HG03575 (cell line): ENCODE data around the gene ASB15.
"Not testable (repeated sequence)": the region's sequence is repeated elsewhere in the genome, so short reads cannot be mapped to it uniquely, and the experiment has no call there.

Experiments used
- ATAC-seq: cut with Tn5 transposase; IDR thresholded peaks from one replicate; pipeline ENCODE4 v1.9.1; 2021; ENCODE audit not compliant: unreplicated experiment, insufficient number of reproducible peaks, low FRiP score; ENCODE audit errors: extremely low read depth

ASB15 gene

GRCh38 chr7:123629281-123629680 lies 27.7 kb downstream of the ASB15 start:
- ATAC-seq: no peak

- no peak for ATAC-seq
Measured at GRCh38 chr7:123632808-123633207, 31.2 kb downstream of the ASB15 start.

- ATAC-seq: no peak
Measured at GRCh38 chr7:123633553-123633952, 31.9 kb downstream of the ASB15 start.

- ATAC-seq: not testable (repeated sequence)
Measured at GRCh38 chr7:123634011-123634573, 32.5 kb downstream of the ASB15 start.

- ATAC-seq: no peak
Measured at GRCh38 chr7:123635551-123636359, 34.1 kb downstream of the ASB15 start.

GRCh38 chr7:123637203-123637602 lies 35.6 kb downstream of the ASB15 start:
- no peak for ATAC-seq

- ATAC-seq: no peak
Measured at GRCh38 chr7:123637878-123638277, 36.3 kb downstream of the ASB15 start.

- ATAC-seq: no peak
Measured at GRCh38 chr7:123639631-123640030, 38.0 kb downstream of the ASB15 start.

GRCh38 chr7:123640583-123640982 lies 39.0 kb downstream of the ASB15 start:
- ATAC-seq: no peak

- no peak for ATAC-seq
Measured at GRCh38 chr7:123641901-123642300, 40.3 kb downstream of the ASB15 start.

GRCh38 chr7:123643495-123644441 lies 42.1 kb downstream of the ASB15 start:
- ATAC-seq: no peak

GRCh38 chr7:123645516-123645915 lies 43.9 kb downstream of the ASB15 start:
- no peak for ATAC-seq

GRCh38 chr7:123647106-123647730 lies 45.6 kb downstream of the ASB15 start:
- ATAC-seq: no peak

- no peak for ATAC-seq
Measured at GRCh38 chr7:123649964-123650363, 48.3 kb downstream of the ASB15 start.

GRCh38 chr7:123650595-123650994 lies 49.0 kb downstream of the ASB15 start:
- no peak for ATAC-seq

GRCh38 chr7:123652406-123652805 lies 50.8 kb downstream of the ASB15 start:
- ATAC-seq: no peak

- ATAC-seq: no peak
Measured at GRCh38 chr7:123653162-123653561, 51.5 kb downstream of the ASB15 start.

- no peak for ATAC-seq
Measured at GRCh38 chr7:123655614-123656013, 54.0 kb downstream of the ASB15 start, which contains the start of gene LMOD2. Gene LMOD2 (plus strand): TSS chr7:123655866. CDS start chr7:123655964, 98 bp downstream.
